Ovary (tissue), 3 donors: ENCODE data around the gene ACVR1B.

Source experiments
- CTCF ChIP-seq, 3 donors: fragments of 450-650 bp in 2 of 3; fragments of 200-600 bp in 1 of 3; IDR thresholded peaks; one replicate each; pipeline versions ENCODE4 v1.5.1 to v1.8.0; 2016 to 2022; ENCODE audit warnings: antibody characterized with exemption in 3 of 3, mild to moderate bottlenecking in 1 of 3
- EP300 ChIP-seq: sonication (generic); formaldehyde crosslinking; IDR thresholded peaks from one replicate; pipeline ENCODE4 v1.6.1; 2017; ENCODE audit warnings: antibody characterized with exemption
- POLR2A ChIP-seq: fragments of 450-650 bp; IDR thresholded peaks from one replicate; pipeline ENCODE4 v1.6.1; 2017; ENCODE audit warnings: antibody characterized with exemption, mild to moderate bottlenecking, moderate library complexity
- donor health status: DM: no; HTN: no; CAD: no.

- TF ChIP-seq CTCF (IDR thresholded peaks at IDR 0.05) (no peak), POLR2A (no peak), EP300 (no peak)
These were observed 67.1 kb downstream of the ACVR1B start for GRCh38 chr12:52018433-52019112.
